BLaER1 treated with 17β-estradiol and CSF1 and Interleukin-3, amounts not matched to agents 10 nM and 100 nM (cell line): ENCODE results near the gene SETD1B.

Experiments used
- H3K27ac ChIP-seq, 11 experiments: shearing (Covaris generic); formaldehyde crosslinking; 2 replicates each; pipeline ENCODE4 v1.8.1; 2022
- H3K27me3 ChIP-seq, 11 experiments: shearing (Covaris generic); formaldehyde crosslinking; 2 replicates each; pipeline ENCODE4 v1.8.1; 2022
- H3K36me3 ChIP-seq, 11 experiments: shearing (Covaris generic); formaldehyde crosslinking; 2 replicates each; pipeline ENCODE4 v1.8.1; 2022
- H3K4me1 ChIP-seq, 10 experiments: shearing (Covaris generic); formaldehyde crosslinking; 2 replicates each; pipeline ENCODE4 v1.8.1; 2022
- H3K4me2 ChIP-seq, 11 experiments: shearing (Covaris generic); formaldehyde crosslinking; 2 replicates each; pipeline ENCODE4 v1.8.1; 2022
- H3K4me3 ChIP-seq, 10 experiments: shearing (Covaris generic); formaldehyde crosslinking; 2 replicates each; pipeline ENCODE4 v1.8.1; 2022
- H3K9ac ChIP-seq, 11 experiments: shearing (Covaris generic); formaldehyde crosslinking; 2 replicates each; pipeline ENCODE4 v1.8.1; 2022
- H3K9me3 ChIP-seq, 11 experiments: shearing (Covaris generic); formaldehyde crosslinking; replicated peaks in 1 of 11; 2 replicates each; pipeline ENCODE4 v1.8.1; 2022
- H4K20me1 ChIP-seq, 11 experiments: shearing (Covaris generic); formaldehyde crosslinking; 2 replicates each; pipeline ENCODE4 v1.8.1; 2022
- Cebpa-rat ChIP-seq, 11 experiments: shearing (Covaris generic); IDR thresholded peaks; 2 replicates each; pipeline ENCODE4 v1.8.1; 2022

SETD1B gene

GRCh38 chr12:121767525-121768016 is 36.2 kb upstream of the SETD1B start:
- Histone ChIP-seq H3K36me3 (peaks cover 0 to 31% (median 10%) of the 10 kb centered on the region in 11 experiments; a peak in 8 of 22 replicates), H3K4me1 (peaks cover 12 to 65% (median 55%) of the 10 kb centered on the region in 10 experiments; a peak in 19 of 20 replicates), H3K27me3 (no peaks in the 10 kb centered on the region), H3K4me3 (no peak overlapping the region), H4K20me1 (no peaks in the 10 kb centered on the region; a peak in 2 of 22 replicates), H3K9ac (peak overlapping the region in 8 of 11 experiments; percentile 14 to 62 (median 32); a peak in 12 of 22 replicates), H3K9me3 (no peaks in the 10 kb centered on the region), H3K4me2 (peak overlapping the region; percentile 15 to 79 (median 61); a peak in 20 of 22 replicates), H3K27ac (peak overlapping the region in 7 of 11 experiments; percentile 7 to 70 (median 50); a peak in 10 of 22 replicates)
- peak in 1 of 11 experiments; percentile 46; a peak in 1 of 22 replicates for TF ChIP-seq Cebpa-rat (IDR thresholded peaks at IDR 0.05)

GRCh38 chr12:121769297-121769830 is 34.4 kb upstream of the SETD1B start:
- H3K4me1 ChIP-seq: peaks cover 20 to 73% (median 66%) of the 10 kb centered on the region in 10 experiments; a peak in 19 of 20 replicates
- TF ChIP-seq Cebpa-rat (IDR thresholded peaks at IDR 0.05): no peak
- H3K27me3 ChIP-seq: no peaks in the 10 kb centered on the region
- no peaks in the 10 kb centered on the region; a peak in 2 of 22 replicates for H4K20me1 ChIP-seq
- H3K4me3 ChIP-seq: no peak overlapping the region
- H3K27ac ChIP-seq: peak overlapping the region in 8 of 11 experiments; percentile 19 to 70 (median 54); a peak in 12 of 22 replicates
- H3K4me2 ChIP-seq: peak overlapping the region in 10 of 11 experiments; percentile 15 to 76 (median 68); a peak in 21 of 22 replicates
- peaks cover 0 to 24% (median 8%) of the 10 kb centered on the region in 11 experiments; a peak in 6 of 22 replicates for H3K36me3 ChIP-seq
- no peaks in the 10 kb centered on the region for H3K9me3 ChIP-seq
- peak overlapping the region in 9 of 11 experiments; percentile 1 to 67 (median 34); a peak in 10 of 22 replicates for H3K9ac ChIP-seq

- no peaks in the 10 kb centered on the region; a peak in 2 of 22 replicates for H4K20me1 ChIP-seq
- H3K36me3 ChIP-seq: peaks cover 0 to 19% (median 5%) of the 10 kb centered on the region in 11 experiments; a peak in 6 of 22 replicates
- peak overlapping the region; percentile 15 to 76 (median 66) for H3K4me2 ChIP-seq
- no peak overlapping the region for H3K4me3 ChIP-seq
- peaks cover 20 to 73% (median 66%) of the 10 kb centered on the region in 10 experiments; a peak in 19 of 20 replicates for H3K4me1 ChIP-seq
- no peaks in the 10 kb centered on the region for H3K27me3 ChIP-seq
- peak overlapping the region in 8 of 11 experiments; percentile 19 to 70 (median 54); a peak in 16 of 22 replicates for H3K27ac ChIP-seq
- H3K9ac ChIP-seq: peak overlapping the region in 9 of 11 experiments; percentile 1 to 67 (median 34); a peak in 13 of 22 replicates
- no peaks in the 10 kb centered on the region for H3K9me3 ChIP-seq
- no peak for TF ChIP-seq Cebpa-rat (IDR thresholded peaks at IDR 0.05)
These were observed 33.9 kb upstream of the SETD1B start for GRCh38 chr12:121769831-121770301.

- peaks cover 0 to 13% (median 4%) of the 10 kb centered on the region in 11 experiments; a peak in 5 of 22 replicates for H3K36me3 ChIP-seq
- H3K4me1 ChIP-seq: peaks cover 20 to 76% (median 67%) of the 10 kb centered on the region in 10 experiments; a peak in 19 of 20 replicates
- H3K9ac ChIP-seq: peak overlapping the region in 9 of 11 experiments; percentile 1 to 67 (median 34); a peak in 13 of 22 replicates
- H3K27ac ChIP-seq: peak overlapping the region in 8 of 11 experiments; percentile 19 to 70 (median 54); a peak in 16 of 22 replicates
- TF ChIP-seq Cebpa-rat (IDR thresholded peaks at IDR 0.05): no peak
- H3K4me3 ChIP-seq: no peak overlapping the region
- no peaks in the 10 kb centered on the region for H3K27me3 ChIP-seq
- peak overlapping the region; percentile 15 to 76 (median 66) for H3K4me2 ChIP-seq
- no peaks in the 10 kb centered on the region; a peak in 2 of 22 replicates for H4K20me1 ChIP-seq
- no peaks in the 10 kb centered on the region for H3K9me3 ChIP-seq
These were observed 33.4 kb upstream of the SETD1B start for GRCh38 chr12:121770388-121770787.

- TF ChIP-seq Cebpa-rat (IDR thresholded peaks at IDR 0.05): 0 out of 22 replicates have a peak, but pooled peaks of 1 of the 11 experiments have one; percentile 29
- Histone ChIP-seq H3K4me1 (peaks cover 24 to 79% (median 70%) of the 10 kb centered on the region in 10 experiments; a peak in 19 of 20 replicates), H4K20me1 (no peaks in the 10 kb centered on the region; a peak in 2 of 22 replicates), H3K36me3 (peaks cover 0 to 7% (median 1%) of the 10 kb centered on the region in 11 experiments; a peak in 5 of 22 replicates), H3K9ac (peak overlapping the region in 6 of 11 experiments; percentile 1 to 67 (median 56); a peak in 7 of 22 replicates), H3K4me3 (no peak overlapping the region), H3K4me2 (peak overlapping the region in 9 of 11 experiments; percentile 54 to 76 (median 69); a peak in 15 of 22 replicates), H3K27me3 (no peaks in the 10 kb centered on the region), H3K27ac (peak overlapping the region in 7 of 11 experiments; percentile 19 to 70 (median 64); a peak in 10 of 22 replicates), H3K9me3 (no peaks in the 10 kb centered on the region)
These were observed 32.8 kb upstream of the SETD1B start for GRCh38 chr12:121770813-121771625.

- Histone ChIP-seq H4K20me1 (peaks cover 0 to 7% (median 0%) of the 10 kb centered on the region in 11 experiments; a peak in 2 of 22 replicates), H3K4me3 (no peak overlapping the region), H3K27ac (peak overlapping the region in 1 of 11 experiments; percentile 35; a peak in 1 of 22 replicates), H3K36me3 (peaks cover 0 to 16% (median 8%) of the 10 kb centered on the region in 11 experiments; a peak in 12 of 22 replicates), H3K27me3 (no peaks in the 10 kb centered on the region), H3K4me1 (peaks cover 28 to 63% (median 54%) of the 10 kb centered on the region in 10 experiments; a peak in 19 of 20 replicates), H3K4me2 (peak overlapping the region; percentile 2 to 51 (median 29); a peak in 17 of 22 replicates), H3K9me3 (no peaks in the 10 kb centered on the region), H3K9ac (peak overlapping the region in 4 of 11 experiments; percentile 9 to 44 (median 24); a peak in 2 of 22 replicates)
- no peak for TF ChIP-seq Cebpa-rat (IDR thresholded peaks at IDR 0.05)
These were observed 30.6 kb upstream of the SETD1B start for GRCh38 chr12:121773011-121773777.

GRCh38 chr12:121774968-121775474 is 28.8 kb upstream of the SETD1B start:
- H3K4me2 ChIP-seq: peak overlapping the region in 6 of 11 experiments; percentile 31 to 46 (median 41); a peak in 7 of 22 replicates
- H4K20me1 ChIP-seq: peaks cover 0 to 19% (median 0%) of the 10 kb centered on the region in 11 experiments; a peak in 5 of 22 replicates
- peak overlapping the region in 5 of 11 experiments; percentile 12 to 65 (median 57); a peak in 6 of 22 replicates for H3K27ac ChIP-seq
- no peaks in the 10 kb centered on the region for H3K27me3 ChIP-seq
- no peaks in the 10 kb centered on the region for H3K9me3 ChIP-seq
- peaks cover 16 to 32% (median 24%) of the 10 kb centered on the region in 11 experiments; a peak in 20 of 22 replicates for H3K36me3 ChIP-seq
- peaks cover 22 to 61% (median 53%) of the 10 kb centered on the region in 10 experiments; a peak in 19 of 20 replicates for H3K4me1 ChIP-seq
- TF ChIP-seq Cebpa-rat (IDR thresholded peaks at IDR 0.05): no peak
- H3K9ac ChIP-seq: peak overlapping the region in 7 of 11 experiments; percentile 7 to 62 (median 38); a peak in 11 of 22 replicates
- H3K4me3 ChIP-seq: no peak overlapping the region
